HepG2 (cell line): ENCODE measurements around the gene NRG2. TPM values are rescaled to one million over a fixed set of nuclear protein-coding genes. Genes with fewer than 3 reads are reported as not detected.

Experiments
- ATAC-seq: fragments of 200-7000 bp; cut with Tn5 transposase; 3 replicates; pipeline ENCODE4 v1.9.1; 2020; ENCODE audit warnings: mild to moderate bottlenecking, moderate library complexity
- BruUV-seq: library from RNA; stranded (reverse); fragments of 400-500 nt; replicated peaks from 2 replicates; lab custom pipeline; 2021; lab: Mats Ljungman, UMichigan
- CTCF ChIA-PET: fragments of 300-600 bp; formaldehyde crosslinking; extraction: SDS; loops from one replicate; lab custom pipeline; 2021; ENCODE audit warnings: low total read pairs, inconsistent platforms, low intra/inter-chr PET ratio; lab: Yijun Ruan, JAX
- POLR2A ChIA-PET: fragments of 350-600 bp; sonication (Branson Sonifier 250); formaldehyde crosslinking; loops from one replicate; lab custom pipeline; 2020; ENCODE audit warnings: antibody characterized with exemption, inconsistent platforms; lab: Yijun Ruan, JAX
- DNase-seq: peaks from one replicate; pipeline ENCODE4 v3.0.0-alpha.2; 2015; ENCODE audit warnings: low spot score
- FAIRE-seq: peaks from 3 replicates; lab custom pipeline; 2011; peaks lifted over from hg19 to GRCh38; lab: Jason Lieb, UNC
- H2AFZ ChIP-seq: one replicate; pipeline ENCODE4 v1.6.1; 2011; ENCODE audit warnings: low read length, inconsistent platforms
- H3K27ac ChIP-seq: fragments of 300-600 bp; 3 replicates; pipeline ENCODE4 v1.8.0; 2011; ENCODE audit warnings: mixed run types, mild to moderate bottlenecking, mixed read lengths, low read length, inconsistent platforms; ENCODE audit not compliant: insufficient read depth; ENCODE audit errors: extremely low read length
- H3K27me3 ChIP-seq, 2 experiments: fragments of 200-600 bp in 1 of 2; 2 replicates in 1 of 2; 3 replicates in 1 of 2; pipeline versions ENCODE4 v1.6.0 to v1.8.0; 2011; ENCODE audit warnings: low read length in 2 of 2, mild to moderate bottlenecking in 2 of 2, moderate library complexity in 2 of 2, inconsistent platforms in 1 of 2; ENCODE audit not compliant: insufficient read depth in 2 of 2, control insufficient read depth in 1 of 2
- H3K36me3 ChIP-seq, 2 experiments: fragments of 200-600 bp in 1 of 2; replicated peaks in 1 of 2; 2 replicates in 1 of 2; 3 replicates in 1 of 2; pipeline versions ENCODE4 v1.5.1 to v1.8.0; 2011; ENCODE audit warnings: low read length in 2 of 2, inconsistent platforms in 1 of 2; ENCODE audit not compliant: insufficient read depth in 2 of 2, control insufficient read depth in 1 of 2
- H3K4me1 ChIP-seq: 2 replicates; pipeline ENCODE4 v1.5.1; 2012; ENCODE audit warnings: low read length, inconsistent platforms; ENCODE audit not compliant: insufficient read depth
- H3K4me2 ChIP-seq: 2 replicates; pipeline ENCODE4 v1.6.0; 2011; ENCODE audit warnings: low read depth, low read length, inconsistent platforms
- H3K4me3 ChIP-seq, 3 experiments: fragments of 200-600 bp in 1 of 3; sonication (generic), shearing (Covaris generic) in 1 of 3; replicated peaks in 1 of 3; 2 replicates each; pipeline ENCODE4 v1.5.1; 2011 to 2016; ENCODE audit warnings: low read length in 3 of 3, inconsistent platforms in 2 of 3, low read depth in 2 of 3, mild to moderate bottlenecking in 2 of 3, control low read depth in 1 of 3, mixed read lengths in 1 of 3; ENCODE audit not compliant: insufficient read depth in 1 of 3
- H3K79me2 ChIP-seq: one replicate; pipeline ENCODE4 v1.6.1; 2011; ENCODE audit warnings: low read length, inconsistent platforms; ENCODE audit not compliant: insufficient read depth
- H3K9ac ChIP-seq: 2 replicates; pipeline ENCODE4 v1.6.0; 2011; ENCODE audit warnings: mild to moderate bottlenecking, low read depth, low read length, inconsistent platforms; ENCODE audit not compliant: insufficient read depth
- H3K9me3 ChIP-seq: 2 replicates; pipeline ENCODE4 v1.5.1; 2012; ENCODE audit warnings: mild to moderate bottlenecking, low read length
- H4K20me1 ChIP-seq: 2 replicates; pipeline ENCODE4 v1.6.0; 2011; ENCODE audit warnings: inconsistent platforms, mild to moderate bottlenecking, low read length, moderate library complexity; ENCODE audit not compliant: insufficient read depth
- AGO1 ChIP-seq: fragments of 200-400 bp; formaldehyde crosslinking; IDR thresholded peaks from 2 replicates; pipeline ENCODE4 v1.6.1; 2017; ENCODE audit warnings: mild to moderate bottlenecking, low read depth, low read length, moderate library complexity; ENCODE audit not compliant: poor library complexity, severe bottlenecking
- BCL6 ChIP-seq: IDR thresholded peaks from 2 replicates; pipeline ENCODE4 v1.6.1; 2016; ENCODE audit warnings: missing genetic modification reagents, missing compliant biosample characterization
- BRCA1 ChIP-seq: sonication (generic); formaldehyde crosslinking; IDR thresholded peaks from 2 replicates; pipeline ENCODE4 v1.4.0; 2020; ENCODE audit warnings: missing genetic modification reagents
- DRAP1 ChIP-seq: IDR thresholded peaks from 2 replicates; pipeline ENCODE4 v1.6.1; 2016; ENCODE audit warnings: missing genetic modification reagents, missing compliant biosample characterization
- FOXJ3 ChIP-seq: sonication (generic); formaldehyde crosslinking; IDR thresholded peaks from 2 replicates; pipeline ENCODE4 v1.4.0; 2020; ENCODE audit warnings: missing genetic modification reagents, mild to moderate bottlenecking, borderline replicate concordance
- ISX ChIP-seq: sonication (generic); formaldehyde crosslinking; conservative IDR thresholded peaks from 2 replicates; pipeline ENCODE4 v1.5.0; 2020; ENCODE audit warnings: missing genetic modification reagents
- KLF6 ChIP-seq: IDR thresholded peaks from 2 replicates; pipeline ENCODE4 v1.8.0; 2016; ENCODE audit warnings: missing biosample characterization, missing genetic modification reagents
- NR1H2 ChIP-seq: sonication (generic); formaldehyde crosslinking; IDR thresholded peaks from 2 replicates; pipeline ENCODE4 v1.8.1; 2022; ENCODE audit warnings: low read depth, missing genetic modification reagents, borderline replicate concordance
- POLR2A ChIP-seq, 2 experiments: IDR thresholded peaks; 2 replicates each; pipeline ENCODE4 v1.6.1; 2011; ENCODE audit warnings: low read depth in 2 of 2, low read length in 2 of 2, mild to moderate bottlenecking in 1 of 2, moderate library complexity in 1 of 2; ENCODE audit not compliant: insufficient read depth in 1 of 2
- RNF2 ChIP-seq: fragments of 450-650 bp; conservative IDR thresholded peaks from 2 replicates; pipeline ENCODE4 v1.6.1; 2016; ENCODE audit warnings: low read depth
- SP140L ChIP-seq: sonication (generic); formaldehyde crosslinking; IDR thresholded peaks from 2 replicates; pipeline ENCODE4 v1.4.0; 2020; ENCODE audit warnings: missing genetic modification reagents, borderline replicate concordance
- TEAD3 ChIP-seq: optimal IDR thresholded peaks from 2 replicates; pipeline ENCODE3; 2016; ENCODE audit warnings: borderline replicate concordance
- TRIM22 ChIP-seq: fragments of 450-650 bp; IDR thresholded peaks from 2 replicates; pipeline ENCODE4 v1.6.1; 2017
- ZBTB39 ChIP-seq: sonication (generic); formaldehyde crosslinking; IDR thresholded peaks from 2 replicates; pipeline ENCODE4 v1.5.0; 2020; ENCODE audit warnings: missing genetic modification reagents
- ZNF710 ChIP-seq: sonication (generic); formaldehyde crosslinking; IDR thresholded peaks from 2 replicates; pipeline ENCODE4 v1.5.0; 2020; ENCODE audit warnings: mild to moderate bottlenecking, missing genetic modification reagents, borderline replicate concordance
- ZNF768 ChIP-seq: sonication (generic); formaldehyde crosslinking; IDR thresholded peaks from 2 replicates; pipeline ENCODE4 v1.4.0; 2020; ENCODE audit warnings: missing genetic modification reagents
- ZUFSP ChIP-seq: sonication (generic); formaldehyde crosslinking; IDR thresholded peaks from 2 replicates; pipeline ENCODE4 v1.9.0; 2021; ENCODE audit warnings: missing genetic modification reagents, mild to moderate bottlenecking, borderline replicate concordance
- WGBS: methylation state at CpG from one replicate; pipeline ENCODE4 v1.1.6; 2017; ENCODE audit warnings: low lambda C conversion rate; 5-methylcytosine and 5-hydroxymethylcytosine counted together
- in situ Hi-C: cut with HindIII; loops from 2 replicates; pipeline ENCODE4 v1.10.0; 2017; ENCODE audit warnings: low pct_unique_long_range_greater_than_20kb; ENCODE audit not compliant: extremely low pct_ligation_motif_present
- intact Hi-C: fragments of 100-400 bp; cut with micrococcal nuclease; formaldehyde crosslinking; loops from one replicate; pipeline ENCODE4 v1.10.0; 2022; ENCODE audit not compliant: unreplicated experiment
- polyA plus RNA-seq, 8 experiments: library from polyadenylated mRNA; depleted of rRNA in 3 of 8; stranded (reverse) in 7 of 8; unstranded in 1 of 8; fragments of >200 nt; fragmentation: Illumina TruSeq in 4 of 8; extraction: Trizol in 4 of 8; gene quantifications; 2 replicates each; pipeline versions ENCODE4 v1.2.1 to v1.2.3, GENCODE V29; 2011 to 2016; ENCODE audit warnings: low read depth in 4 of 8, missing spikeins in 1 of 8, mixed read lengths in 1 of 8; ENCODE audit not compliant: insufficient read depth in 1 of 8
- total RNA-seq, 5 experiments: library from RNA; depleted of rRNA; stranded (reverse); fragments of >200 nt; fragmentation: Illumina TruSeq; extraction: Trizol; gene quantifications; 2 replicates each; pipeline ENCODE4 v1.2.3, GENCODE V29; 2016; ENCODE audit warnings: low read depth in 1 of 5

The NRG2 gene
- total and polyA plus RNA-seq, 2 of the 13 experiments (the other 11 are each of a cell fraction or from before 2014, with no cell fraction given), result not detected

- BruUV-seq, result no TSS peak
- POLR2A ChIA-PET, result no interaction called here
- no peak overlapping the region for H2AFZ ChIP-seq
- H3K9ac ChIP-seq, result no peak overlapping the region
- H3K36me3 ChIP-seq, result no peaks in the 10 kb centered on the region
- H3K27ac ChIP-seq, result no peak overlapping the region
- H3K4me2 ChIP-seq, result no peak overlapping the region
- H3K4me3 ChIP-seq, result no peak overlapping the region
- peaks cover 2% of the 10 kb centered on the region; the same call in 1 of the 2 replicates for H4K20me1 ChIP-seq
- no peaks in the 10 kb centered on the region for H3K4me1 ChIP-seq
- H3K9me3 ChIP-seq, result no peaks in the 10 kb centered on the region
- 33% methylated on average over 3 of the region's 5 CpGs for WGBS
- intact Hi-C loops, result no loop called here
- no peak for FAIRE-seq
- no peak for ATAC-seq
- DNase-seq, result no peak
- TF ChIP-seq NR1H2 (no peak), BRCA1 (no peak), AGO1 (no peak), TEAD3 (CRISPR knock-in tag) (no peak), DRAP1 (CRISPR knock-in tag) (no peak), BCL6 (CRISPR knock-in tag) (no peak), ZUFSP (CRISPR knock-in tag) (no peak), KLF6 (no peak), RNF2 (no peak), TRIM22 (no peak), FOXJ3 (no peak), ZBTB39 (CRISPR knock-in tag) (no peak), ISX (CRISPR knock-in tag) (no peak), SP140L (CRISPR knock-in tag) (no peak), ZNF710 (no peak), ZNF768 (no peak), POLR2A (IDR thresholded peaks at IDR 0.05; ENCODE audit: insufficient read depth in 1 of 2, low read depth in 2 of 2, low read length in 2 of 2) (no peak)
- no peaks in the 10 kb centered on the region for H3K79me2 ChIP-seq
- CTCF ChIA-PET, result no interaction called here
- in situ Hi-C loops, result no loop called here
- peaks cover 22 to 56% of the 10 kb centered on the region in 2 experiments; a peak in 4 of 5 replicates for H3K27me3 ChIP-seq
Measured at GRCh38 chr5:139812323-139812722, 230.8 kb downstream of the NRG2 start.
